Activated CD4-positive, alpha-beta T cell treated with anti-CD3 and anti-CD28 coated beads, Interleukin-2, amount 10 ng/mL, durations not matched to agents 7 days and 5 days (primary cell): ENCODE data around the gene PDK4. TPM values are rescaled to one million over a fixed set of nuclear protein-coding genes. Genes with fewer than 3 reads are reported as not detected.

ENCODE experiments used
- CTCF ChIA-PET: fragments of 350-600 bp; sonication (Branson Sonifier 250); formaldehyde crosslinking; loops from one replicate; lab custom pipeline; 2021; ENCODE audit warnings: antibody characterized with exemption; lab: Charles Lee
- POLR2A ChIA-PET: fragments of 350-600 bp; sonication (Branson Sonifier 250); formaldehyde crosslinking; loops from one replicate; lab custom pipeline; 2021; ENCODE audit warnings: antibody characterized with exemption; lab: Charles Lee
- DNase-seq: peaks from one replicate; pipeline ENCODE4 v3.0.0-alpha.2; 2020
- H3K27ac Mint-ChIP-seq: one replicate; pipeline ENCODE4 v1.8.0; 2021; ENCODE audit warnings: mild to moderate bottlenecking, moderate library complexity, mixed read lengths
- H3K27me3 Mint-ChIP-seq: one replicate; pipeline ENCODE4 v1.8.0; 2021; ENCODE audit warnings: mixed read lengths
- H3K36me3 Mint-ChIP-seq: one replicate; pipeline ENCODE4 v1.8.0; 2021; ENCODE audit warnings: low read depth, mixed read lengths
- H3K4me1 Mint-ChIP-seq: one replicate; pipeline ENCODE4 v1.8.0; 2021; ENCODE audit warnings: mixed read lengths
- H3K4me3 Mint-ChIP-seq: one replicate; pipeline ENCODE4 v1.8.0; 2021; ENCODE audit warnings: mild to moderate bottlenecking, moderate library complexity, mixed read lengths
- H3K9me3 Mint-ChIP-seq: one replicate; pipeline ENCODE4 v1.8.0; 2021; ENCODE audit warnings: mixed read lengths
- total RNA-seq, 2 experiments: library from RNA; stranded (reverse); gene quantifications; one replicate each; pipeline ENCODE4 v1.2.3, GENCODE V29; 2021

Gene PDK4
- total RNA-seq, 2 experiments from 2014 or later, result not detected

DNA sequence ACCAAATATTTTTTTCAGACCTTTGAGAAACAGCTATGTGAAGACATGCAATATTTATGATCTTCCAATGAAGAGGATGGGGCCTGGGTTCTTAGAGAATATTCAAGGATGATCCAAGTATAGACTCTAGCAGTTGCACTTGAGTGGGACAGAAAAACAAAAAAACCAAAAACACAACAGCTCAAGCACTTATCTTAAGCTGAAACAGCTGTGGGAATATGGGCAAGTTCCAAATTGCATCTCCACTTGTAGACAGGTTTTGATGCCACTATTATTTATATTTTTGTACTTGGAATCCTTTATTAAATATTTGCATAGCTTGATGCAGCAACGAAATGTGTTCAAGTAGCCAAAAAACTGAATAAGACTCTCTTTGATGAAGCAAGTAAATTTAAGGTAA, 2.2 kb upstream of the PDK4 start:
- no peak overlapping the region for H3K4me3 Mint-ChIP-seq
- no peaks in the 10 kb centered on the region for H3K36me3 Mint-ChIP-seq
- DNase-seq, result no peak
- POLR2A ChIA-PET, result no interaction called here
- CTCF ChIA-PET, result no interaction called here
- H3K27ac Mint-ChIP-seq, result no peak overlapping the region
- H3K4me1 Mint-ChIP-seq, result no peaks in the 10 kb centered on the region
- H3K9me3 Mint-ChIP-seq, result no peaks in the 10 kb centered on the region
- peaks cover 26% of the 10 kb centered on the region for H3K27me3 Mint-ChIP-seq

DNA sequence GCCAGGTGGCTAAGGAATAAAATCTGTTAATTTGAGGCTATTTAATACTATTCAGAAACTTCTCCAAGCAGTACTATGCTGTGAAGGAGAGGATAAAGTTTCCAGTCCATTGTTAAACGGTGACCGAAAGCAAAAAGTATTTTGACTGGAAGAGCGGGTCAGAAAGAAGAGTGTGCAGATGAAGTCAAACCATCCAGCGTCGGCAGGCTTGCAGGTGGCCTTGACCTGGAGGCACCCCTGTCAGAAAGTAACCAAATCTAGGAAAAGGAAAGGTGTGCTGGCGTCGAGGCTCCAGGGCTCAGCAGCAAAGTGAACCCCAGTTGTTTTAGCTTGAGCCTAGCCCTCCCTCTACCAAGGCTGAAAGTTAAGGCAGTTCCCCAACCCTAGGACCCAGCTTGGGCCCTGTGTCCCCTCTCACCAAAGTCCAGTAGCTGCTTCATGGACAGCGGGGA, 544 bp downstream of the PDK4 start:
- Mint-ChIP-seq H3K27ac (no peak overlapping the region), H3K27me3 (peaks cover 26% of the 10 kb centered on the region), H3K4me3 (no peak overlapping the region), H3K9me3 (no peaks in the 10 kb centered on the region), H3K36me3 (no peaks in the 10 kb centered on the region), H3K4me1 (no peaks in the 10 kb centered on the region)
- ChIA-PET CTCF (no interaction called here), POLR2A (no interaction called here)
- DNase-seq, result no peak

DNA sequence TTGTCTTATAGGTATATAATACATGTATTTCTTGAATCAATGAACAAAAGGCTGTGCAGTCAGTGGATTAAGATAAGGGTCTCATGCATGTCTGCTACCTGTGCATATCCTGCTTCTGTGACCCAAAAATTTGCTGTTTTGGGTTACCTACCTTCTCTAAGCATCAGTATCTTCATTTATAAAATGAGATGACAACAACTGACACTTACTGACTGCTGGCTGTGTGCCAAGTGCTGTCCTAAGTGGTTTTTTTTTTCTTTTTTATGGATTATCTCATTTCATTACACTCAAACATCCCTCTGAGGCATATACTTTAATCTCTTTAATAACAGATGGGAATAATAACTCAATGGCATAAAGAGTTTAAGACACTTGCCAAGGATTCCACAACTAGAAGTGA, 2.1 kb downstream of the PDK4 start:
- Mint-ChIP-seq H3K27me3 (peaks cover 23% of the 10 kb centered on the region), H3K27ac (no peak overlapping the region), H3K9me3 (no peaks in the 10 kb centered on the region), H3K4me3 (no peak overlapping the region), H3K4me1 (no peaks in the 10 kb centered on the region), H3K36me3 (no peaks in the 10 kb centered on the region)
- POLR2A ChIA-PET, result no interaction called here
- no peak for DNase-seq
- CTCF ChIA-PET, result no interaction called here

DNA sequence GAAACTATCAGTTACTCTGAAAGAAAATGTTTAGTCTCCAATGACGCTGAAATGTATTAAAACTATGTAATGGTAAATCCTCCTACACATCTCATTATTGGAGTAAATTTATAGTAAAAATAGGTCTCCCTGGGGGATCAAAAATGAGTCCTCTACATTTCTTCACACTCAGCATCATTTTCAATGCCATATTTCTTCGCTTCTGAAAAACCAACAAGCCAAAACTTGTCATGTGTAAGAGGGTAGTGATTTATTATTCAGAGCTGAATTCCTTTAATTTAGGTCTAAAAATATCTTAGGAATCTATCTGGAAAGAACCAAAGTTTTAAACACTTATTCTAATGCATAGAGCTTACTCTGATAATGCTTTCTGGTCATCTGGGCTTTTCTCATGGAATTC, 3.0 kb downstream of the PDK4 start:
- DNase-seq, result no peak
- POLR2A ChIA-PET, result no interaction called here
- H3K27me3 Mint-ChIP-seq, result peaks cover 21% of the 10 kb centered on the region
- no peak overlapping the region for H3K4me3 Mint-ChIP-seq
- CTCF ChIA-PET, result no interaction called here
- H3K27ac Mint-ChIP-seq, result no peak overlapping the region
- no peaks in the 10 kb centered on the region for H3K9me3 Mint-ChIP-seq
- H3K4me1 Mint-ChIP-seq, result no peaks in the 10 kb centered on the region
- no peaks in the 10 kb centered on the region for H3K36me3 Mint-ChIP-seq

DNA sequence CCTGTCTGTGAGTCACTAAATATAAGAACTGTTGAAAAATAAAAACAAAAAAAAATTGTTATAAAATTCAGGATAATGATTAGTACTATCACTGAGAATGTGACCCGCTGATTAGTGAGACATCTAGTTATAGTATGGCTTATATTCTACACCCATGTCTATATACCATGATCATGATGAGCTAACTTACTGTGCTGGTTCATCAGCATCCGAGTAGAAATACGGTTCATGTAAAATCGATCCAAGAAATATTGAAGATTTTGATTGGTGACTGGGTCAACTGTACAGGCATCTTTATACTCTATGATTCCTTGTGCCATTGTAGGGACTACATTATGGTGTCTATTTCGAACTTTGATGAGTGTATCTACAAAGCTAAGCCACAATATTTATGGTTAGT, 3.7 kb downstream of the PDK4 start:
- CTCF ChIA-PET, result no interaction called here
- no peak for DNase-seq

DNA sequence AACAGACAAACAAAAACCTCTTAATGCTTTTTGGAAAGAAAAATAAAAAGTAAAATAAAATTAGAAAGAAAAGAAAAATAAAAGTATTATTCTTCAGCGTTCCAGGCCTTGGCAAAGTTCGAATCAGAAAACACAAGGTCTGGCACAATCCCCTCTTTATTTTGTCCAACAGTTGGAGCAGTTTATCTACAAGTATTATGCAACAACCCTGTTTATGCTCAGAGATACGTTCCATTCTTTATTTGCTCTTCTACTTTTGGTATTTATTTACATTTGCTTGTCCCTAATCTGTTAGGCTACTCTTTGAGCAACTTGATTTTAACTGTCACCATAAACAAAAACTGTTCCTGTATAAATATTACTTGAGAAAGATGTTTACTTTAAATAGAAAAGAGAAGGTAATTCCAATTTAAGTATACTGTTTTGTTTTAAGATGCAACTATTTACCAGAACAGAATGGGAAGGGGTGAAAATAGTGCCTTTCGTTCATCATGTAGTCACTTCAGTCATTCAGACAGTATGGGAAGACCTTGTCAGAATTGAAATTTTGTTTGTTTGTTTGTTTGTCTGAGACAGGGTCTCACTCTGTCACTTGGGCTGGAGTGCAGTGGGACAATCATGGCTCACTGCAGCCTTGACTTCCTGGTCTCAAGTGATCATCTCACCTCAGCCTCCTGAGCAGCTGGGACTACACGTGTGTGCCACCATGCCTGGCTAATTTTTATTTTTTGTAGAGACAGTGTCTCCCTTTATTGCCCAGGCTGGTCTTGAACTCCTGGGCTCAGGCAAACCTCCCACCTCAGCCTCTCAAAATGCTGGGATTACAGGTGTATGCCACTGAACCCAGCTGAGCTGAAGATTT, 5.7 kb downstream of the PDK4 start:
- Mint-ChIP-seq H3K9me3 (no peaks in the 10 kb centered on the region), H3K27me3 (peaks cover 8% of the 10 kb centered on the region), H3K27ac (no peak overlapping the region), H3K36me3 (no peaks in the 10 kb centered on the region), H3K4me3 (no peak overlapping the region), H3K4me1 (no peaks in the 10 kb centered on the region)
- DNase-seq, result no peak
- ChIA-PET POLR2A (no interaction called here), CTCF (no interaction called here)

More for the DNA sequence above, 3.7 kb downstream of the PDK4 start:
- POLR2A ChIA-PET, result no interaction called here
- Mint-ChIP-seq H3K4me3 (no peak overlapping the region), H3K36me3 (no peaks in the 10 kb centered on the region), H3K4me1 (no peaks in the 10 kb centered on the region), H3K27ac (no peak overlapping the region), H3K27me3 (peaks cover 21% of the 10 kb centered on the region), H3K9me3 (no peaks in the 10 kb centered on the region)

DNA sequence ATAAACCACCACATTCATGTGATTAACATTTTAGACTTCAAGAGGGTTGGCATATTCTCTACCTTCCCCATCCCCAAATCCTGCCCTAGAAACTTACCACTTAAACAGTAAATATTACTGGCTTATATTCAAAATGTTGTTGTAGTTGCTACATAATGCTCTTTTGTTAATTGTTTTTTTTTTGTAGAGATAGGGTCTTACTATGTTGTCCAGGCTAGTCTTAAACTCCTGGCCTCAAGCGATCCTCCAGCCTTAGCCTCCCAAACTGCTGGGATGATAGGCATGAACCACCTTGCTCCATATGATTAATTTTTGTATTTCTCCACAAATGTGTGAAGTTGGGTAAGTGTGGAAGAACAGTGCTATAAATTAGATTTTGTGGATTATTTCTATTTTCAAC, 6.5 kb downstream of the PDK4 start:
- Mint-ChIP-seq H3K4me1 (no peaks in the 10 kb centered on the region), H3K9me3 (no peaks in the 10 kb centered on the region), H3K27ac (no peak overlapping the region), H3K4me3 (no peak overlapping the region), H3K36me3 (no peaks in the 10 kb centered on the region), H3K27me3 (peaks cover 1% of the 10 kb centered on the region)
- CTCF ChIA-PET, result no interaction called here
- POLR2A ChIA-PET, result no interaction called here
- DNase-seq, result no peak

DNA sequence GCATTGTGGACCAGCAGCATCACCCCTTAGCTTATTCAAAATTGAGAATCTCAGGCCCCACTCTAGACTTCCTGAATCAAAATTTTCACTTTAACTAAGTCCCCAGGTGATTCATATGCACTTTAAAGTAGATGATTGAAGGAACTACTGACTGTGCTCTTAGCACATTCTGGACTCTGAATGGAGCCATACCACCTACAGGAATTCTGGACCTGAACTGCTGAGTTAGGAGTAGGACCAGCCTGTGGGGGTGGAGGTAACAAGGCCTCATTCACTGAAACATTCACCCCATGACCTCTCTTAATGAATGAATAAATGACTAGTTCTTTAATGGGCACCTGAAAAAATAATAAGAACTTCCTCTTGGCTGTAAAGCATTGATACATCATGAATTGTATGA, 7.3 kb downstream of the PDK4 start:
- H3K9me3 Mint-ChIP-seq, result no peaks in the 10 kb centered on the region

DNA sequence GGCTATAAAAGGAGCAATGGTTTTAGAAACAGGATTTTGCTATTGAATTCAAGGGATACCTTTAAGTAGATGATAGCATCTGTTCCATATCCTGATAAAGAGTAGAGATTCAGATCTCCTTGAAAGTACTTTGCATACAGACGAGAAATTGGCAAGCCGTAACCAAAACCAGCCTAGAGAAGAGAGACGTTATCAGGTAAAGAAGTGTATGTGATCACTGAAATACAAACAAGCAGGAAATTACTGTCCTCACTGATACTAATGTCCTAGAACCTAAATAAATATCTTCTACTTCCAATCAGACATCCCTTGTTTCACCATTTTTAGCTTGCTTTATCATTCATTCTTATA, 9.4 kb downstream of the PDK4 start:
- no peak overlapping the region for H3K4me3 Mint-ChIP-seq
- POLR2A ChIA-PET, result no interaction called here
- CTCF ChIA-PET, result no interaction called here
- no peaks in the 10 kb centered on the region for H3K9me3 Mint-ChIP-seq
- H3K27ac Mint-ChIP-seq, result no peak overlapping the region
- H3K27me3 Mint-ChIP-seq, result peaks cover 5% of the 10 kb centered on the region
- H3K36me3 Mint-ChIP-seq, result no peaks in the 10 kb centered on the region
- no peaks in the 10 kb centered on the region for H3K4me1 Mint-ChIP-seq
- no peak for DNase-seq

More for the DNA sequence above, 7.3 kb downstream of the PDK4 start:
- H3K27me3 Mint-ChIP-seq, result peaks cover 4% of the 10 kb centered on the region
- H3K4me1 Mint-ChIP-seq, result no peaks in the 10 kb centered on the region
- no peak overlapping the region for H3K27ac Mint-ChIP-seq
- POLR2A ChIA-PET, result no interaction called here
- CTCF ChIA-PET, result no interaction called here
- DNase-seq, result no peak
- H3K4me3 Mint-ChIP-seq, result no peak overlapping the region
- no peaks in the 10 kb centered on the region for H3K36me3 Mint-ChIP-seq

- no peak for DNase-seq
- no peaks in the 10 kb centered on the region for H3K9me3 Mint-ChIP-seq
- no peaks in the 10 kb centered on the region for H3K4me1 Mint-ChIP-seq
- no peak overlapping the region for H3K4me3 Mint-ChIP-seq
- peaks cover 6% of the 10 kb centered on the region for H3K27me3 Mint-ChIP-seq
- POLR2A ChIA-PET, result no interaction called here
- CTCF ChIA-PET, result no interaction called here
- no peak overlapping the region for H3K27ac Mint-ChIP-seq
- H3K36me3 Mint-ChIP-seq, result no peaks in the 10 kb centered on the region
Measured at GRCh38 chr7:95585426-95585789, 10.9 kb downstream of the PDK4 start.

- DNase-seq, result no peak
- Mint-ChIP-seq H3K9me3 (no peaks in the 10 kb centered on the region), H3K27me3 (peaks cover 6% of the 10 kb centered on the region), H3K4me3 (no peak overlapping the region), H3K27ac (no peak overlapping the region), H3K4me1 (no peaks in the 10 kb centered on the region), H3K36me3 (no peaks in the 10 kb centered on the region)
- ChIA-PET CTCF (no interaction called here), POLR2A (no interaction called here)
Measured at GRCh38 chr7:95584769-95585425, 11.4 kb downstream of the PDK4 start.

DNA sequence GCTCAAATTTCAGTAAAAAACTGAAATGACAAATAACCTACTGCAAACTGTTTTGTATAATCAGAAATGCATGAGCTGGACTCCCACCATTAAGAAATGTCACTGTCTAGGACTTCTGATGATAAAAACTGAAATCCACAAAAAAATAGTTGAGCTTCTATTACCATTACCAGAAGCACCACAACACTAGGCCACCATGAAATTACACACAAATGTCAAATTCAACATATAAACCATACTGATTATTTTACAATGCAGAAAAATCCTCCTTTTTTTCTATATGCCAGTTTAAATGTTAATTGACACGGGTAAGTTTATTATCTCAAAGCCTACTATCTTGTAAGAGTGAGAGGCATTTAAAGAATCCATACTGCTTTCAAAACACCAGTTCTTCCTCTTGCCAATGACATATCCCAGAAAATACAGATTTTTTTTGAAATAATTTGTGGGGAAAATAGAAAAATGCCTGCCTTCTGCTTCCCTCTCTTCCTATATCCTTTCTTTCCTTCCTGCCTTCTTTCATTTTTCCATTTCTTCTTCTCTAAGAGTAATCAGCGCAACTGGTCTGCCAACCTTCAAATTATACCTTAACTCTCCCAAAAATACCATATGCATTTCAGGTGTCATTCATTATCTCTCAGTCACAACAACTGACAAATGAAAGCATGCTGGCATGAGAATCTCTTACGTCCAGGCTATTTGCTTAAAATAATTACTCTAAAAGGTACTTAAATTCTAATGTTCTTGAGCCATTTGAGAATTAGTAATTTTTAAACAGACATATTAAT, 12.3 kb downstream of the PDK4 start:
- H3K27me3 Mint-ChIP-seq, result peaks cover 6% of the 10 kb centered on the region
- no peak for DNase-seq
- POLR2A ChIA-PET, result no interaction called here
- no peaks in the 10 kb centered on the region for H3K36me3 Mint-ChIP-seq
- H3K4me1 Mint-ChIP-seq, result no peaks in the 10 kb centered on the region
- no peak overlapping the region for H3K27ac Mint-ChIP-seq
- no peaks in the 10 kb centered on the region for H3K9me3 Mint-ChIP-seq
- no peak overlapping the region for H3K4me3 Mint-ChIP-seq
- CTCF ChIA-PET, result no interaction called here

- no peaks in the 10 kb centered on the region for H3K4me1 Mint-ChIP-seq
- H3K27ac Mint-ChIP-seq, result no peak overlapping the region
- DNase-seq, result no peak
- H3K36me3 Mint-ChIP-seq, result no peaks in the 10 kb centered on the region
- peaks cover 6% of the 10 kb centered on the region for H3K27me3 Mint-ChIP-seq
- ChIA-PET POLR2A (no interaction called here), CTCF (no interaction called here)
- H3K4me3 Mint-ChIP-seq, result no peak overlapping the region
- H3K9me3 Mint-ChIP-seq, result no peaks in the 10 kb centered on the region
Measured at GRCh38 chr7:95582578-95583293, 13.6 kb downstream of the PDK4 start.
